SK-N-MC (cell line): ENCODE data around the gene ZNF576.

ENCODE experiments used
- EZH2 ChIP-seq: fragments of 200-600 bp; sonication (generic); IDR thresholded peaks from one replicate; pipeline ENCODE4 v1.6.1; 2017; ENCODE audit warnings: antibody characterized with exemption
- FOXP2 ChIP-seq: optimal IDR thresholded peaks from 2 replicates; pipeline ENCODE3; 2011; ENCODE audit warnings: mild to moderate bottlenecking, moderate library complexity; ENCODE audit not compliant: insufficient read depth; ENCODE audit errors: extremely low read length, control extremely low read depth
- POLR2AphosphoS5 ChIP-seq: IDR thresholded peaks from 2 replicates; pipeline ENCODE4 v1.6.1; 2012; ENCODE audit warnings: mild to moderate bottlenecking, low read depth, low read length, borderline replicate concordance

DNA sequence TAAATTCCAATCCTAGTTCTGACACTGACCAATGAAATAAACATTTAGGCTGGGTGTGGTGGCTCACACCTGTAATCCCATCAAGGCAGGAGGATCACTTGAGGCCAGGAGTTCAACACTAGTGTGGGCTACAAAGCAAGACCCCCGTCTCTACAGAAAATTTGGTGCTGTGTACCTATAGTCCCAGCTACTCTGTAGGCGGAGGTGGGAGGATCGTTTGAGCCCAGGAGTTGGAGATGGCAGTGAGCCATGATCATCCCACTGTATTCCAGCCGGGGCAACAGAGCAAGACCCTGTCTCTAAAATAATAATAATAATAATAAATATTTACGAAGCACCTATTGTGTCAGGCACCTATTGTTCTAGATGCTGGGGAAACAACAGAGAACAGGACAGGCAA is 7.1 kb upstream of the ZNF576 start:
- no peak for TF ChIP-seq EZH2
- no peak for TF ChIP-seq POLR2AphosphoS5
- no peak for TF ChIP-seq FOXP2
